C4-2B (cell line): Measurements from ENCODE around the gene GAK.

ENCODE experiments used
- H3K27ac ChIP-seq: fragments of 450-650 bp; 2 replicates; pipeline ENCODE4 v1.5.1; 2017
- CTCF ChIP-seq: fragments of 450-650 bp; conservative IDR thresholded peaks from 2 replicates; pipeline ENCODE4 v1.5.1; 2017; ENCODE audit warnings: mild to moderate bottlenecking
- ZFX ChIP-seq: fragments of 450-650 bp; IDR thresholded peaks from 2 replicates; pipeline ENCODE4 v1.6.1; 2017

The GAK gene

DNA sequence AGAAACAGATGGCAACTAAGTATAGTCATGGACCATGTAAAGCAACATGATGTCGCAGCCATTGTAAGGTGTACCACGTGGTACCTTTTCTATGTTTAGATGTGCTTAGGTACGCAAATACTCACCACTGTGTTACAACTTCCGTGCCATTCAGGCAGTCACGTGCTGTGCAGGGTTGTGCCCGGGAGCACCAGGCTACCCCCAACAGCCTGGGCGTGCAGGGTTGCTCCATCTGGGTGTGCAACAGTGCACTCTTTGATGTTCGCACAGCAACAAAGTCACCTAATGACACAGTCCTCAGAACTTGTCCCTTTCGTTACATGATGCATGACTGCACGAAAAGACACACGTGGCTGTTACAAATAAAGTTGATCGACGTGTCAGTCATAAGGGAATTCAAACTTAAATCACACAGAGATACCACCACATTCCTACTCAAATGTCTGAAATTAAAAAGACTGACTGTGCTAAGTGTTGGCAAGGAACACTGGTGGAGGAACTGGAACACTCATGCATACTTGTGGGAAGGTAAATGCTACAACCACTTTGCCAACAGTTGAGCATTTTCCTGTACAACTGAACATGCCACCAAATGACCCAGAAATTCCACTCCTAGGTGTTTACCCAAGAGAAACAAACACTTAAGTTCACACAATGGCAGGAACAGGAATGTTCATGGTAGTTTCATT, 130.5 kb downstream of the GAK start:
- TF ChIP-seq CTCF (no peak), ZFX (no peak)
- H3K27ac ChIP-seq: no peak overlapping the region
